SU-DHL-6 (cell line): ENCODE measurements around the gene RFTN1.

Experiments
- CTCF ChIP-seq: fragments of 200-600 bp; sonication (generic); IDR thresholded peaks from one replicate; pipeline ENCODE4 v1.5.1; 2017; ENCODE audit warnings: antibody characterized with exemption, mild to moderate bottlenecking, low read length, moderate library complexity; ENCODE audit not compliant: insufficient read depth, poor library complexity, severe bottlenecking
- EZH2phosphoT487 ChIP-seq: fragments of 200-600 bp; sonication (generic), shearing (Covaris generic); conservative IDR thresholded peaks from 2 replicates; pipeline ENCODE4 v1.6.1; 2018; ENCODE audit warnings: mild to moderate bottlenecking, antibody characterized with exemption, low read length, moderate library complexity, mixed read lengths

- TF ChIP-seq CTCF (no peak), EZH2phosphoT487 (no peak)
Measured at GRCh38 chr3:16480861-16481545, 32.5 kb downstream of the RFTN1 start.
